Measurements from ENCODE around the gene GOPC. TPM values are rescaled to one million over a fixed set of nuclear protein-coding genes. Genes with fewer than 3 reads are reported as not detected.

The GOPC gene
- total RNA-seq, 1 donor from 2014 or later, result 48.8 TPM

GRCh38 chr6:117514655-117515054 is 87.7 kb downstream of the GOPC start:
- no peaks in the 10 kb centered on the region for H3K27me3 Mint-ChIP-seq
- H3K9me3 Mint-ChIP-seq (ENCODE audit: low read depth), result no peaks in the 10 kb centered on the region
- H3K27ac Mint-ChIP-seq, result no peak overlapping the region
- DNase-seq (ENCODE audit: low spot score, unreplicated experiment), result no peak
- TF ChIP-seq CTCF (IDR thresholded peaks at IDR 0.05; ENCODE audit: unreplicated experiment), result no peak
- H3K4me3 Mint-ChIP-seq (ENCODE audit: low read depth), result no peak overlapping the region
- peaks cover 19% of the 10 kb centered on the region for H3K36me3 Mint-ChIP-seq (ENCODE audit: insufficient read depth)
- H3K4me1 Mint-ChIP-seq (ENCODE audit: low read depth), result peaks cover 17% of the 10 kb centered on the region

GRCh38 chr6:117513778-117514365 is 88.4 kb downstream of the GOPC start:
- no peaks in the 10 kb centered on the region for H3K9me3 Mint-ChIP-seq (ENCODE audit: low read depth)
- DNase-seq (ENCODE audit: low spot score, unreplicated experiment), result no peak
- no peaks in the 10 kb centered on the region for H3K27me3 Mint-ChIP-seq
- H3K4me1 Mint-ChIP-seq (ENCODE audit: low read depth), result peaks cover 17% of the 10 kb centered on the region
- peaks cover 20% of the 10 kb centered on the region for H3K36me3 Mint-ChIP-seq (ENCODE audit: insufficient read depth)
- peak overlapping the region; percentile 23 for H3K27ac Mint-ChIP-seq
- H3K4me3 Mint-ChIP-seq (ENCODE audit: low read depth), result no peak overlapping the region
- no peak for TF ChIP-seq CTCF (IDR thresholded peaks at IDR 0.05; ENCODE audit: unreplicated experiment)

- DNase-seq (ENCODE audit: low spot score, unreplicated experiment), result no peak
- no peaks in the 10 kb centered on the region for H3K27me3 Mint-ChIP-seq
- no peak overlapping the region for H3K4me3 Mint-ChIP-seq (ENCODE audit: low read depth)
- peaks cover 18% of the 10 kb centered on the region for H3K4me1 Mint-ChIP-seq (ENCODE audit: low read depth)
- H3K36me3 Mint-ChIP-seq (ENCODE audit: insufficient read depth), result peaks cover 18% of the 10 kb centered on the region
- no peaks in the 10 kb centered on the region for H3K9me3 Mint-ChIP-seq (ENCODE audit: low read depth)
- TF ChIP-seq CTCF (IDR thresholded peaks at IDR 0.05; ENCODE audit: unreplicated experiment), result no peak
- no peak overlapping the region for H3K27ac Mint-ChIP-seq
Observed at GRCh38 chr6:117512987-117513573, 89.2 kb downstream of the GOPC start.

- H3K9me3 Mint-ChIP-seq (ENCODE audit: low read depth), result no peaks in the 10 kb centered on the region
- no peaks in the 10 kb centered on the region for H3K27me3 Mint-ChIP-seq
- no peak for TF ChIP-seq CTCF (IDR thresholded peaks at IDR 0.05; ENCODE audit: unreplicated experiment)
- no peak overlapping the region for H3K27ac Mint-ChIP-seq
- no peak overlapping the region for H3K4me3 Mint-ChIP-seq (ENCODE audit: low read depth)
- DNase-seq (ENCODE audit: low spot score, unreplicated experiment), result no peak
- peaks cover 12% of the 10 kb centered on the region for H3K36me3 Mint-ChIP-seq (ENCODE audit: insufficient read depth)
- H3K4me1 Mint-ChIP-seq (ENCODE audit: low read depth), result peaks cover 21% of the 10 kb centered on the region
Observed at GRCh38 chr6:117512056-117512828, 90.1 kb downstream of the GOPC start.

Other genes starting within 250 kb of the GOPC start
- gene ROS1, start 176.6 kb downstream of the GOPC start, total RNA-seq, result 0.14 and 0.22 TPM in 2 replicates
- 36.1 and 37.4 TPM in 2 replicates for gene DCBLD1, start 119.8 kb downstream of the GOPC start, total RNA-seq
- gene NUS1, start 73.0 kb upstream of the GOPC start, total RNA-seq, result 29.7 and 31.9 TPM in 2 replicates

Measured in progenitor cell of endocrine pancreas (in vitro differentiated cells).